PC-3 (cell line): ENCODE results near the gene SERINC3.

Experiments used
- CTCF ChIP-seq: fragments of 300-600 bp; sonication (generic); conservative IDR thresholded peaks from 2 replicates; pipeline ENCODE4 v1.5.1; 2017; ENCODE audit warnings: antibody characterized with exemption, low read depth, mild to moderate bottlenecking, low read length
- EZH2 ChIP-seq: fragments of 300-600 bp; sonication (generic); IDR thresholded peaks from one replicate; pipeline ENCODE4 v1.6.1; 2017; ENCODE audit warnings: antibody characterized with exemption, mild to moderate bottlenecking, low read length; ENCODE audit not compliant: unreplicated experiment

DNA sequence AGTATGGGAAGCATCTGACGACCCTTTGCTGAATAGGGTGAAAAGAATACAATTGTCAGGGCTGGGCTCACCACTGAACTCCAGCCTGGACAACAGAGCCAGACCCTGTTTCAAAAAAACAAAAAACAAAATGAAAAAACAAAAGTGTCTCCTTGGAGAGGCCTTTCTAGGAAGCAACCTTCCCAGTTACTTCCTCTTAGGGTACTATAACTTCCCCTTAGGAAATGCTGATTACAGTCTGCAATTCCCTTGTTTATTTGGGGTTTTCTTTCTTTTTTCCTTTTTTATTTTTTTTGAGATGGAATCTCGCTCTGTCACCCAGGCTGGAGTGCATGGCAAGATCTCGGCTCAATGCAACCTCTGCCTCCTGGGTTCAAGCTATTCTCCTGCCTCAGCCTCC is 66.7 kb downstream of the SERINC3 start:
- TF ChIP-seq CTCF (no peak), EZH2 (no peak)
